ENCODE results near the gene RAI2.

RAI2 gene

DNA sequence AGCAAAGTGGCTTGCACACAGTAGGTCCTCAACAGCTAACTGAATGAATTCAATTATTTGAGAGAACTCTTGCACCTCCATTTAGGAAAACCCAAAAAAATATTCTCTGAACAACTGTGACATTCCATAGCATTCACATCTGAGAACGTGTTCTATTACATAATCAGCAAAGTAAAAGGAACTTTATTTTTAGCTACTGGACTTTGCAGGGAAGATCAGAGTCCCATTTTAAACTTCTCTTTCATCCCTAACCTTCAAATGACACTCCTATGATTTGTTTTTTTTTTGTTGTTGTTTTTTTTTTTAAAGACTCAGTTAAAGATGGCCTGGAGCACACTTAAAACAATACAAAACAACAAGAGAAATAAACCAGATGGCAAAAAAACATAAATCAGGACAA lies 30.9 kb downstream of the RAI2 start:
- DNase-seq = no peak
- intact Hi-C loops (cut with DNase I) = no loop called here

DNA sequence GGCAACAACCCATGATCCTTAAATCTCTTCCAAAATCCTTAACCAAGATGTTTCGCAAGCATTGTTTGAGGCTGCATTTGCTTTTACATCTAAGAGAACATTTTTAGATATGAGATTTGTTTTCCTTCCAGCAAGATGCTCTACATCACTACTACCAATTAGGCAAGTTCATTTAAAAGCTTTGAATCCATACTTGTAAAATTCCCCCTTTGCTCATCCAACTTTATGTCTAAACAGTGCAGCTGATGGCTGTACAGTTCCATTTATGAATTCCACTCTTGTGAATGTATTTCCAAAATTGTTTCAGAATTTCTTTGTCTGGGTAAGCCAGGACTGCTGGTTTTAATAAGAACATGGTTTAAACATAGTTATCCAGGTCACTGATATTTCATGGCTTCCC lies 31.5 kb downstream of the RAI2 start:
- DNase-seq = no peak
- intact Hi-C loops (cut with DNase I) = no loop called here

DNA sequence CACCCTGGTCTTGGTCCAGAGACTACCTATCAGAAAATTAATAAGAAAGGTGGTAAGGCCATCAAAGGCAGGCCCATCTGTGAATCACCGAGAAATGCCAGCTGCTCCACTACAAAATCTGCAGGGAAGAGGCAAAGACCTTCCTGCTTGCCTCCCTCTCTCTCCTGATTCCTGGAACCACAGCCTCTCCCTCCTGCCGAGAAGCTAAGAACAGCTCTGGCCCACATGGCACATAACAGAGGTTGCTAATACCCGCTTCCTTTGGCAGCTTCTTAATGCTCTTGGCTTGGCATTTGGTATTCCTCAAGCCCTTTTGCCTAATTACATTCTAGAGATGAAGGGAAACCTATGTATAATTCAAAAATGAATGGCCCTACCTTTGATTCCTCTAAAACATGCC lies 32.9 kb downstream of the RAI2 start:
- intact Hi-C loops (cut with DNase I) = no loop called here
- DNase-seq = no peak

DNA sequence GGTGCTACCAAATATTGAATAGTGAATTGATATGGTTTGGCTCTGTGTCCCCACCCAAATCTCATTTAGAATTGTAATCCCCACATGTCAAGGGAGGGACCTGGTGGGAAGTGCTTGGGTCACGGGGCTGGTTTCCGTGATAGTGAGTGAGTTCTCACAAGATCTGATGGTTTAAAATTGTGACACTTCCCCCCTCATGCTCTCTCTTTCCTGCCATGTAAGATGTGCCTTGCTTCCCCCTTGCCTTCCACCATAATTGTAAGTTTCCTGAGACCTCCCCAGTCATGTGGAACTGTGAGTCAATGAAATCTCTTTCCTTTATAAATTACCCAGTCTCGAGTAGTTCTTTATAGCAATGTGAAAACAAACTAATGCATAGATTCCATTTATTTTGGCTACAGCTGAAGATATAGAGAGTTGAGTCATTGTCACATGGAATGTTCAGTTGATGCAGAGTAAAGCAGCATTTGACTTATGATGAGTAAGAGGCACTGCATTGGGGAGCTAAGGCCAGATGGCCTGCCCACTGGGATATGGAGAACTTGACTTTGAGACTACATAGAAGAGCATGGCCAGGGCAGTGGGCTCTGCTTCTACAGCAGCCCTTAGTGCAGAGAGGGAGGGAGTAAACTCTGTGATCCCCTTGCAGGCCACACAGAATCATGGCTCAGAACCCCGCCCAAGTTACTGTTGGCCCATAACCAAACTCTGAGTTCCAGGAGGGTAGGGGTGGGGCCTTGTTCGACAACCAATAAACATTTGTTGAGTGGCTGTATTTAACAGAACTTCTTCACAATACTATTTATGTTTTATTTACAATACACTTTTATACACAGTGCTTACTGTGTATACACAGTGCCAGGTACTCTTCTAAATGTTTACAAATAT lies 34.2 kb downstream of the RAI2 start:
- intact Hi-C loops (cut with DNase I) = no loop called here
- DNase-seq = no peak

- DNase-seq = no peak
- intact Hi-C loops (cut with DNase I) = no loop called here
These were observed 36.1 kb downstream of the RAI2 start for GRCh38 chrX:17824980-17825379.

GRCh38 chrX:17822351-17822750 lies 38.7 kb downstream of the RAI2 start:
- DNase-seq = no peak
- intact Hi-C loops (cut with DNase I) = no loop called here

- no peak for DNase-seq
- intact Hi-C loops (cut with DNase I) = no loop called here
These were observed 41.0 kb downstream of the RAI2 start for GRCh38 chrX:17820100-17820499.

- no peak for DNase-seq
- intact Hi-C loops (cut with DNase I) = no loop called here
These were observed 42.4 kb downstream of the RAI2 start for GRCh38 chrX:17818726-17819125.

- no peak for DNase-seq
- intact Hi-C loops (cut with DNase I) = no loop called here
These were observed 43.8 kb downstream of the RAI2 start for GRCh38 chrX:17817251-17817650.

- intact Hi-C loops (cut with DNase I) = no loop called here
- DNase-seq = no peak
These were observed 46.5 kb downstream of the RAI2 start for GRCh38 chrX:17814557-17814956.

- intact Hi-C loops (cut with DNase I) = no loop called here
- DNase-seq = no peak
These were observed 47.0 kb downstream of the RAI2 start for GRCh38 chrX:17814059-17814458.

DNA sequence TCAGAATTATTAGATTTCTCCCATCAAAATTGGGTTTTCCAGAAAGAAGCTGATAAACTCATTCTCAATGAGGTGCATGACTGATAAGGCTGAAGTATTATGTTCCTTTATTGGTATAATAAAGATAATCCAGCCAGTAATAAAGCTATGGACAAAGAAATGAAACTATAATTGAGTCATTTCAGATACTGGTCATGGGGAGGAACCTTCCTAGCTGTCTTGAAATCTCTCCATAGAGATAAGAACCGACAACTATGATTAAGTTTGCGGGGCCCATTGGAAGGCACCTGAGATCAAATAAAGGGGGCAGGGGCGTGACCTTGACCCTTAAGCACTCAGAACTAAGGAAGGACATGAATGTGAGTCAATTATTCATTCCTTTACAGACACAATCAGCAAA lies 47.8 kb downstream of the RAI2 start:
- intact Hi-C loops (cut with DNase I) = no loop called here

DNA sequence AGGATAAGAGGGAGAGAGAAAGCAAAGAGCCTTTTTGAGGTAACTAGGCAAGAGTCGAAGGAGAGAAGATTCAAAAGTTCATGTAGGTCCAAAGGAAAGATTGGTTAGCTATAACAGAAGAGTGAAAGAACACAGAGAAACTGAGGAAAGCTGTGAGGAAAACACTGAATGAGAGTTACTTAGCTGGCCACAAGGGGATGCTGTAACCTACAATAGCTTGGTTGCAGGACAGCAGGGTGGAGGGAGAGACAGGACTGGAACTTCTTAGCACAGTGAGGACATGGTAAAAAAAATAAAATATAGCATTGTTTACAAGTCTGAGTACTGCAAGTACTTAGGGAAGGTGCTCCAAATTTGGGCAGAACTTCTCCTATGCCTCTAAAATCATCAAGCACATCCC lies 48.3 kb downstream of the RAI2 start:
- no peak for DNase-seq
- intact Hi-C loops (cut with DNase I) = no loop called here

More for the DNA sequence above, 47.8 kb downstream of the RAI2 start:
- DNase-seq = no peak

DNA sequence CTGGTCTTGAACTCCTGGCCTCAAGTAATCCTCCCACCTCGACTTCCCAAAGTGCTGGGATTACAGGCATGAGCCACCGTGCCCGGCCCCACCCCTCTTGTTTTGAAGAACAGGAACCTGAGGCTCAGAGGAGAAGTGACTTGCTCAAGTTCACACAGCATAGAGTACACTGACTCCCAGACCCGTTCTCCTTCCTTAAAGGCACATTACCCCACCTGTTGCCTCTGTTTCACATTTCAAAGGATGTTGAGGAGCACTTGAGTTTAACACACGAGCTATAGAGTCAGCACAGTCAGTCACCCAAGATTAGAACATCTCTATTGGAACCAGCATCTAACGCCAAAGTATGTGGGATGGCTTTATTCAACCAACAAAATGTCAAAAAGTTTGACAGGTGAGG lies 51.1 kb downstream of the RAI2 start:
- intact Hi-C loops (cut with DNase I) = no loop called here
- DNase-seq = no peak

- intact Hi-C loops (cut with DNase I) = no loop called here
- no peak for DNase-seq
These were observed 51.8 kb downstream of the RAI2 start for GRCh38 chrX:17809273-17809672.

DNA sequence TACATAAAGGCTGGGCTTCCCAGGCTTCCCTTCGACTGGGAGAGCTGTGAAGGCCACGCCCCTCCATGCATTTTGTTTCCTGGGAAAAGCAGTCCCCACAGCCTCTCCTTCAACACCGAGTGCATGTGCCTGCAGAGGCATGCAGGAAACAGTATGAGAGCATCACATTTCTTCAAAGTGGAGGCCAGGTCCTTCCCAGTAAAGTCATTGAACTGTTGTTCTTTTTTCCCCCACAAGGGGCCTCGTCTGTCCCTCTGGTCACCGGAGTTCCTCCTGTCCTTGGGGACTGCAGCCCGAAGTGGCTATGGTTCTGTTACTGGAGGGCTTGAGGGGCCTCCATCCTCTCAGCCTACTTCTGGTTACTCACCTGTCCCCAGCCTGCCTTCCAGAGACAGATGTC lies 56.0 kb downstream of the RAI2 start:
- intact Hi-C loops (cut with DNase I) = no loop called here
- DNase-seq = no peak

- no peak for DNase-seq
- intact Hi-C loops (cut with DNase I) = no loop called here
These were observed 57.6 kb downstream of the RAI2 start for GRCh38 chrX:17803449-17803848.

- intact Hi-C loops (cut with DNase I) = no loop called here
- DNase-seq = no peak
These were observed 58.3 kb downstream of the RAI2 start for GRCh38 chrX:17802756-17803155.

DNA sequence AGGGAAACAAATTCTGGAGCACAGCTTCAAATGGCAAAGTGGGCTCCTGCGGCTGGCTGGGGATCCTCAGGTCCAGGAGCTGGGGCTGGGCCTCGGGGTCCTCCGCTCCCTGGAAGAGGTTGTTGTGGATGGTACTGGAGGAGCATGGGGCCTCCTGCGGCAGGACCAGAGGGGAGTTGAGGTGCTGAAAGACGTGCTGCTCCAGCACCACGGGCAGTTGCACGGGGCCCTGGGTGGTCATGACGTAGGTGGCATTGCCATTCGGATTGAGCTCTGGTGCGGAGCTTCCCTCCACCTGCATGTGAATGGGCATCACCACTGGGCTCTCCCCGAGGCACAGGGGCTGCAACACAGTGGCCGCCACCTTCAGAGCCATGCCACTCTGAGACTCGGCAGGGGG lies 59.7 kb downstream of the RAI2 start:
- intact Hi-C loops (cut with DNase I) = no loop called here
- DNase-seq = peak in 1 of 10 donors; percentile 69

DNA sequence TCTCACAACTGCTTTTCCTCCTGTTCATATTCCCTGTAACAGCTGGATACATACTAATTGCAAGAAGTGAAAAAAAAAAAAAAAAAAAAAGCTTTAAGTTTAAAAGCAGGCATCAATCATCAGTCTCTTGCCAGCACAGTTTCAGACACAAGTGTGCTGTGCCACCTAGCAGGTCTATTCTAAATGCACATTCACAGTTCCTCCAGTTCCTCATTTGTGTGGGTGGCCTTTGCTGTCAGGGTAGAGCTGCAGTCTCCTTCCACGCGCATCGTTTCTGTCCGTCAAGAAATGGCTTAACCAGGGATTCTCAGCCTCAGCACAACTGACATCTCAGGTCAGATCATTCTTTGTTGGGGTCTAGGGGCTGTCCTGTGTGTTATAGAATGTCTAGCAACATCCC lies 62.2 kb downstream of the RAI2 start:
- DNase-seq = no peak
- intact Hi-C loops (cut with DNase I) = no loop called here

- DNase-seq = peak in 1 of 10 donors; percentile 17
- intact Hi-C loops (cut with DNase I) = no loop called here
These were observed 68.3 kb downstream of the RAI2 start for GRCh38 chrX:17792826-17793225.

GRCh38 chrX:17788956-17789562 lies 72.0 kb downstream of the RAI2 start:
- intact Hi-C loops (cut with DNase I) = loop anchor here (2.0 to 5.0 kb wide), 2 partner anchors 422 to 588 kb away; no protein-coding TSS in a partner anchor
- no peak for DNase-seq
